ENCODE measurements around the gene ZNF148.

DNA sequence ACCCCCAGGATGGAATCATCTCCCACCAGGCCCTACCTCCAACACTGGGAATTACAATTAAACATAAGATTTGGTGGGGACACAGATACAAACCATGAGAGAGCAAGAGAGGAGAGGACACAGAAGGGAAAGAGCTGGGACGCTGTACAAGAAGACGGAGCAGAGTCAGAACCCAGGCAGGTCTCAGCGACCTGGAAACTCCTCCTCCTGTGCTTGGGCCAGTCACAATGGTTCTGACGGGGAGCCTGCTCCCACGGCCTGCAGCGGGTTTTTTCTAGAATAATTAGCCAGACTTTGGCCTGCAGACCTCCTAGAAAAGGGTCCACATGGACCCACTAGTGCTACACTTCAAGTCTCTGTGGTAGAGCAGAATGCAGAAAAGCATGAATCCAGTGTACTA, 168.2 kb downstream of the ZNF148 start:
- TF ChIP-seq POLR2A (IDR thresholded peaks at IDR 0.05; ENCODE audit: low read length) (no peak), GATA1 (IDR thresholded peaks at IDR 0.05; ENCODE audit: low read depth, low read length) (no peak)

All from erythroblast (primary cell).